GM19372 (cell line): ENCODE measurements around the gene GPATCH3.
"Not testable (repeated sequence)": the region's sequence is repeated elsewhere in the genome, so short reads cannot be mapped to it uniquely, and the experiment has no call there.

Experiments
- ATAC-seq: cut with Tn5 transposase; IDR thresholded peaks from one replicate; pipeline ENCODE4 v1.9.1; 2021; ENCODE audit warnings: mild to moderate bottlenecking, low read depth, moderate library complexity; ENCODE audit not compliant: unreplicated experiment

Gene GPATCH3

DNA sequence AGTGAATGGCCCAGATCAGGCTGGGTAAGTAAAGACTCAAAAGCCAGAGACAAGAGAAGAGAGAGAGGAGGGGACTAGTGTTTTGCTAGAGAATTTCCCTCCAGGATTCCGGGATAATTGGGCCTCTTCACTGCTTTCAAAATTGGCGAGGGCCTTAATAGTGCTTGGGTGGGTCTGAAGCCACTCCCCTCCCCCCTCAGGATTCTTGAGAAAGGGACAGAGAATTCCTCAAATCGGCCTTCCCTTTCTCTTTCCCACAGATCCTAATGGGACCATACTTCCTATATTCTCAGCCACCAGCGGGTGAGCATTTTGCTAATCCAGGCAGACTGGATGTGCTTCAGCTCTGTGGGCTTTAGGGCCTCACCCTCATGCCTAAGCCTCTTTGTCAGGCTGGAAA, 25.4 kb downstream of the GPATCH3 start:
- ATAC-seq, result no peak

- not testable (repeated sequence) for ATAC-seq
These were observed 27.2 kb downstream of the GPATCH3 start for GRCh38 chr1:26873097-26873496.

- ATAC-seq, result peak; percentile 88
These were observed 35.4 kb downstream of the GPATCH3 start for GRCh38 chr1:26864610-26865480.

DNA sequence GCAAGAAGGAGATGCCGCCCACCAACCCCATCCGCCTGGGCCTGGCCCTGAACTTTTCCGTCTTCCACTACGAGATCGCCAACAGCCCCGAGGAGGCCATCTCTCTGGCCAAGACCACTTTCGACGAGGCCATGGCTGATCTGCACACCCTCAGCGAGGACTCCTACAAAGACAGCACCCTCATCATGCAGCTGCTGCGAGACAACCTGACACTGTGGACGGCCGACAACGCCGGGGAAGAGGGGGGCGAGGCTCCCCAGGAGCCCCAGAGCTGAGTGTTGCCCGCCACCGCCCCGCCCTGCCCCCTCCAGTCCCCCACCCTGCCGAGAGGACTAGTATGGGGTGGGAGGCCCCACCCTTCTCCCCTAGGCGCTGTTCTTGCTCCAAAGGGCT, 36.6 kb downstream of the GPATCH3 start:
- ATAC-seq, result no peak

DNA sequence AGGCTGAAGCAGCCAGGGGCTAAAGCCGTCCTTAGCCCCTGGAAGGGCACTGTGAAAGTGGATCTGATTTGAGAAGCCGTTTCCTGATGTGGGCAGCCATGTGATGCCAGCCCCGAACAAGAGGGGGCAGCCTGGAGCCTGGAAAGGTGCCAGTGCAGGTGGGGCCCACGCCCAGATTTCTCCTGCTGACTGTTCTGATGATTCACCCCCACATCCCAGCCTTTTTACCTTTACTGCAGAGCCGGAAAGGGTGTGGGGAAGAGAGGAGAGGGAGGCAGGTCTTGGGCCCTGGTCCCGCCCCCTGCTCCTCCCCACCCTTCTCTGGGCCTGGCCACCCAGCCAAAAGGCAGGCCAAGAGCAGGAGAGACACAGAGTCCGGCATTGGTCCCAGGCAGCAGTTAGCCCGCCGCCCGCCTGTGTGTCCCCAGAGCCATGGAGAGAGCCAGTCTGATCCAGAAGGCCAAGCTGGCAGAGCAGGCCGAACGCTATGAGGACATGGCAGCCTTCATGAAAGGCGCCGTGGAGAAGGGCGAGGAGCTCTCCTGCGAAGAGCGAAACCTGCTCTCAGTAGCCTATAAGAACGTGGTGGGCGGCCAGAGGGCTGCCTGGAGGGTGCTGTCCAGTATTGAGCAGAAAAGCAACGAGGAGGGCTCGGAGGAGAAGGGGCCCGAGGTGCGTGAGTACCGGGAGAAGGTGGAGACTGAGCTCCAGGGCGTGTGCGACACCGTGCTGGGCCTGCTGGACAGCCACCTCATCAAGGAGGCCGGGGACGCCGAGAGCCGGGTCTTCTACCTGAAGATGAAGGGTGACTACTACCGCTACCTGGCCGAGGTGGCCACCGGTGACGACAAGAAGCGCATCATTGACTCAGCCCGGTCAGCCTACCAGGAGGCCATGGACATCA, 37.2 kb downstream of the GPATCH3 start, which contains the start of gene SFN:
TSS of gene SFN (plus strand) at position 369 of the 904 bp plus-strand sequence. CDS start at position 433, 64 bp downstream.
- ATAC-seq, result no peak

GRCh38 chr1:26861889-26862378, 38.3 kb downstream of the GPATCH3 start:
- ATAC-seq, result no peak

DNA sequence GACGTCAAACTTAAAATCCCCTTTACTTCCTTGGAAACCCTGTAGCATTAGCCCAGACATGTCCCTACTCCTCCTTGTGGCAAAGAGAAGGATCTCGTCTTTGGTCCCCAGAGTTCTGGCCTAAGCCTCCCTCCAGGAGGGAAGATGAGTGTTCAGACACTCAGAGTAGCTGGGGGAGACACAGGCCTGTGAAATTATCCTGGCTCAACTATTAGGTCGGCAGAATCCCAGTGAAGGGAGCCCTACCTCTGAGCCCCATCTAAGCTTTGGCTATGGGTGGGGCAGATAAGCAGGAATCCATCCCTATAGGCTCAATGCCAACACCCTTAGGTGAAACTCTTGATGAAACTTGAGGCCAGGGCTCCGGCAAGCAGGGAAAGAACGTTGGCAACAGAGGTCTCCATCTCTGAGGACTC, 39.0 kb downstream of the GPATCH3 start:
- ATAC-seq, result no peak

- no peak for ATAC-seq
These were observed 41.2 kb downstream of the GPATCH3 start for GRCh38 chr1:26858891-26859640.

- ATAC-seq, result no peak
These were observed 42.1 kb downstream of the GPATCH3 start for GRCh38 chr1:26858160-26858559.

GRCh38 chr1:26857473-26858060, 42.7 kb downstream of the GPATCH3 start:
- no peak for ATAC-seq

GRCh38 chr1:26856604-26857469, 43.4 kb downstream of the GPATCH3 start:
- no peak for ATAC-seq

GRCh38 chr1:26856181-26856580, 44.1 kb downstream of the GPATCH3 start:
- no peak for ATAC-seq

- ATAC-seq, result no peak
These were observed 44.6 kb downstream of the GPATCH3 start for GRCh38 chr1:26855636-26856035.

DNA sequence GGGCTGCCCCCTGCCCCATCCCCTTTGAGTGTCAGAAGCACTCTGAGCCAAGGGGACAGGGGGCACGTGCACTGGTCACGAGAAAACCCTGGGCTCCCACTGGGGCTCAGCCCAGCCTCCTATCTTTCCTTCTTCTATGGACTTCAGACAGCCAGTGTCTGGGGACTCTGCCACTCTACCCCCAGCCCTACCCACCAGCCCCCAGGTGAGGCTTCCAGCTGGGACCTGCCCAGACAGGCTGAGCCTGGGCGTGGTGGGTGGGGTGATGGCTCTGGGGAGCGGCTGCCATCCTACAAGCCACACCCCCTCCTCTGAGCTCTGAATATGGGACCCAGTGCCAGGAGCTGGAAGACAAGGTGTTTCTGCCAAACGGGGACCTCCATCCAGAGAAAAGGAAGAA, 45.4 kb downstream of the GPATCH3 start:
- ATAC-seq, result no peak

DNA sequence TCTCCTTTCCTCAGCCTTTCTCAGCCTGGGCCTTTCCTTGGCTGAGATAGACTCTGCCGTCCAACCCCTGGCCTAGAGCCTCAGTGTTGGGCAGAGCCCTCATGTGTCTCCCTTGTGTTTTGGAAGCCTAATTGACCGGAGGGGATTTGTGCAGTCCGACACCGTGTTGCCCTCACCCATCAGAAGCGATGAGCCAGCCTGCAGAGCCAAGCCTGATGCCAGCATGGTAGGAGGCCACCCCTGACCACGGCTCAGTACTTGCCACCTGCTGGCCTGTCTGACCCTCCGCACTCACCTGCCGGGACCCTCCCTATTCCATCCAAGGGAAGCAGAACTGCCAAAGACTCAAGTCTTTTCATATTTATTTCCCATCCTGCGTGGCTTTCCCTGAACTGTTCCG, 46.7 kb downstream of the GPATCH3 start:
- no peak for ATAC-seq

GRCh38 chr1:26853156-26853555, 47.1 kb downstream of the GPATCH3 start:
- ATAC-seq, result no peak

DNA sequence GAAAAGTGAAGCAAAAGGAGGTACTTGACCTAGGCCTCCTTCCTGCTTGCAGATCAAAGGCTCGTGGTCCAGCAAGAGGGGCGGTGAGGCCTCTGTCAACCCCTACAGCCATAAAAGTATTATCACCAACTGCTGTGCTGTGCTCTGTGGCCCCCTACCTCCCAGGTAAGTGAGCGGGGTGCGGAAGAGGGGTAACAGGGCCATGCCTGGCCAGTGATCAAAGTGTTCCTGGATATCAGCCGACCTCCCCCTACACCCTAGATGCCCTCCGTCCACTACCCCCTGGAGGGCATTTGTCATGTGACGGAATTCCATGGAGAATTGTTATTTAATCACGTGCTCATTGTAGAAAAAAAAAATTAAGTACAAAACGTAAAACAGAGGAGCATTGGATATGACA, 47.6 kb downstream of the GPATCH3 start:
- ATAC-seq, result no peak

- ATAC-seq, result no peak
These were observed 49.1 kb downstream of the GPATCH3 start for GRCh38 chr1:26851106-26851684.
